Stimulated activated CD4-positive, alpha-beta T cell treated with anti-CD3 and anti-CD28 coated beads, Interleukin-4, amount 100 ng/mL, for 24 hours (primary cell): ENCODE measurements around the gene FADS1.

ENCODE experiments used
- DNase-seq: peaks from one replicate; pipeline ENCODE4 v3.0.0-alpha.2; 2020

The FADS1 gene

DNA sequence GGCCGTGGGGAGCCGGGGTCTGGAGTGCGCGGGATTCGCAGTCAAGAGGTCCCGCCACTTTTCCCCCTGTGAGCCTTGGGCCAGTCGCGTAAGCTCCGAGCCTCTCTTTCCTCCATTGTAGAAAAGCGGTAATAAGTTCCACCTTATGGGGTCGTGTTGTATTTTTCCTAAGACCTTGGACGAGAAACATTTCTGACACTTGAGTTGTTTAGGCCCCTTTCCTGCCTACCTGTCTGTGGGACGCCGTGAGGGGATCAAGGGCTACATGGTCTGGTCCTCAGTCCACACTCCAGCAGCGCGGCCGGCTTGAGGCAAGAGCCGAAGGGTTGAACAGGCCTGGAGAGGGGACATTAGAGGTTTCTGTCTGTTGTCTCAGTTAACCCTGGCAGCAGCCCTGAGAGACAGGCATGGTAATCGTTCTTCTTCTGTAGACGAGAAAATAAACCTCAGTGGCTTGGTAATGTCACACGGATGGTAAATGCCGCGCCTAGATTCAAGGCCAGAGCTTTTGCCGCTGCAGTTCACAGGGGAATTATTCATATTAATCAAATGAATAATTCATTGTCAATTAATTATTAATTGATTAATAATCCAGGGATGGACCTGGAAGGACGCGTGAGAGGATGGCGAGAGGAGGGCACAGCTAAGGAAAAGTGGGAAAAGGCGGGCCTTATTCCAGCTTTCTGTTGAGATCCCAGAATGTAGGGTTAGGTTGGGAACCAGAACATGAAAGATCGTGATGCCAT, 23.5 kb downstream of the FADS1 start:
- DNase-seq = no peak

- DNase-seq = peak; percentile 90
Measured at GRCh38 chr11:61792310-61793082, 24.3 kb downstream of the FADS1 start, which contains the start of the genes FEN1 and TMEM258. TSS of gene FEN1 (plus strand) at chr11:61792911. CDS start at chr11:61795362, 2,451 bp downstream. TSS of gene TMEM258 (minus strand) at chr11:61792599. CDS start at chr11:61792558, 41 bp downstream.

GRCh38 chr11:61791737-61792309, 25.0 kb downstream of the FADS1 start:
- DNase-seq = peak; percentile 45

- DNase-seq = no peak
Measured at GRCh38 chr11:61787928-61788491, 28.8 kb downstream of the FADS1 start.

- no peak for DNase-seq
Measured at GRCh38 chr11:61785837-61786402, 30.9 kb downstream of the FADS1 start.

GRCh38 chr11:61784506-61784805, 32.3 kb downstream of the FADS1 start:
- DNase-seq = no peak

- DNase-seq = no peak
Measured at GRCh38 chr11:61783717-61784505, 32.9 kb downstream of the FADS1 start.

- DNase-seq = no peak
Measured at GRCh38 chr11:61782841-61783240, 34.0 kb downstream of the FADS1 start.

DNA sequence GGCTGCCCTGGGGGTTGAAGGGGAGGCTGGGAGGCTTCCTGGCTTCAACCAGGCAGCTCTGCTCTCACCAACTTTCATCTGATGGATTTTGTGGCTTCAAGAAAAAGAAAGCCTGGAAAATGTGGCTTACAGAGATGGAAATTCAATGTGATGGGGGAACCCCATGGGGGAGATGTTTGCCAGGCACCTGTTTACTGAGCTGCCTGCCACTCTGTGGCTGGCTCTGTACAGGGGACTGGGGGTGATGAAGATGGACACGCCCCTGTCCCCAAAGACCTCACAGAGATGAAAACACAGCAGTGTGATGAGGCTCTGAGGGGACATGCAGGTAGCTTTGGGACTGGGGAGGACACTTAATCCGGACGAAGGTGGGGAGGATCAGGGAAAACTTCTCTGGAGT, 34.5 kb downstream of the FADS1 start:
- no peak for DNase-seq

DNA sequence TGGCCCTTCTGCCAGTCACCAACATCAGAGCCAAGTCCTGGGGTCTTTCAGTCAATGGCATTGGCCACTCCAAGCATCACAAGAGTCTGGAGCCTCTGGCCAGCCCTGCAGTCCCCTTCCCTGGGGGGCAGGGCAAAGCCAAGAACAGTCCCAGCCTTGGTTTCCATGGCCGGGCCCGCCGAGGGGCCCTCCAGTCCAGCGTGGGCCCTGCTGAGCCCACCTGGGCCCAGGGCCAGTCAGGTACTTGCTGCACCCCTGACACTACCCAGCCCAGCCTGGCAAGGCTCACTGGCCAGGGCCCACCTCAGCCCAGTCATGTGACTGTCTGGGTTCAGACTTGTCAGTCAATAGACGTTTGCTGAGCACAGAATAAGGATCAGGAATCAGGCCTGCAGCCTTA, 35.2 kb downstream of the FADS1 start:
- no peak for DNase-seq

DNA sequence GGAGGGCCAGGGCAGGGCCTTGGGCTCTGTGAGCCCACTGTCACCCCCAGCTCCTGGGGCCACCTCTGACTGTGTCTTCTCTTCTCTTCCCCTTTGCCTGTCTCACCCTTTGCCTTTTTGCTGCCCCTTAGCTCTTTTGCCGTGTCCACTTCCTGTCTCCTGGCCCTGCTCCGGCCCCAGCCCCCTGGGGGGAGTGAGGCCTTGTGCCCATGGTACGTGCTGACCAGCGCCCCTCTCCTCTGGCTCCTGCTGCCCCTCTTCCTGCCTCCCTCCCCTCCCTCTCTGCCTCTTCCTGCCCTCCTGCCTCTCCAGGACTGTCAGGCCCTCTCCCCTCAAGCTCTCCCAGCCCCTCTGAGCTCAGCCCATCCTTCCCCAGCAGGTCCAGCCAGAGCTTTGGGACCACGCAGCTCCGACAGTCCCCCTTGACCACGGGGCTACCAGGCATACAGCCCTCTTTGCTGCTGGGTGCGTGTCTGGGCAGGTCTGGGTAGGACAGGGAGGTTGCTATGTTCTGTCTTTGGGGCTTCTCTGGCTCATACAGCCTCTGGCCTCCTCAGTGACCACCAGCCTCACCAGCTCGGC, 36.1 kb downstream of the FADS1 start:
- DNase-seq = no peak

GRCh38 chr11:61779666-61780525, 36.9 kb downstream of the FADS1 start:
- no peak for DNase-seq

DNA sequence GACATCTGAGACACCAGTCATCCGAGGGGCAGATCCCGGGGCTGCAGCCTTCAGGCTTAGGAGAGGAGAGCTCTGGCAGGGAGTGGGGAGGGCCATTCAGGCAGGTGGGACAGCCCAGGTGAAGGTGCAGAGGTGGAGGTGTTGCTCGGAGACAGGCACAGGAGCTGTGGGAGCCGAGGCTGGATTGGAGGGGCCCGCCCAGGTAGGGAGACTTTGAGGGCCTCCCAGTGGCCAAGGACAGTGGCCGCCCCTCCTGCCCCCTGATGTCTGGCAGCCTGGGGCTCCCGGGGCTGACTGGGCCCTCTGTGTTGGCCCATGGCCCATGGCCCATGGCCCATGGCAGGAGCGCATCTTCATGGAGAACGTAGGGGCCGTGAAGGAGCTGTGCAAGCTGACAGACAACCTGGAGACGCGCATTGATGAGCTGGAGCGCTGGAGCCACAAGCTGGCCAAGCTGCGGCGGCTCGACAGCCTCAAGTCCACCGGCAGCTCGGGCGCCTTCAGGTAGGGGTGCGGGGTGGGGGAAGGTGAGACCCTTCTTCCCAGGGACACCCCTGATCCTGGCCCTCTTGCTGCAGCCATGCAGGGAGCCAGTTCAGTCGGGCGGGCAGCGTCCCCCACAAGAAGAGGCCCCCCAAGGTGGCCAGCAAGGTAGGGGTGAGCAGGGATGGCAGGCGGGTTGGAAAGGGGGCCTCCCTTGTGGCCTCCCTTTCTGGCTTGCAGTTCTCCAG, 37.7 kb downstream of the FADS1 start:
- no peak for DNase-seq

GRCh38 chr11:61778357-61778886, 38.4 kb downstream of the FADS1 start:
- DNase-seq = no peak

- DNase-seq = peak; percentile 58
Measured at GRCh38 chr11:61777234-61778090, 39.3 kb downstream of the FADS1 start.

DNA sequence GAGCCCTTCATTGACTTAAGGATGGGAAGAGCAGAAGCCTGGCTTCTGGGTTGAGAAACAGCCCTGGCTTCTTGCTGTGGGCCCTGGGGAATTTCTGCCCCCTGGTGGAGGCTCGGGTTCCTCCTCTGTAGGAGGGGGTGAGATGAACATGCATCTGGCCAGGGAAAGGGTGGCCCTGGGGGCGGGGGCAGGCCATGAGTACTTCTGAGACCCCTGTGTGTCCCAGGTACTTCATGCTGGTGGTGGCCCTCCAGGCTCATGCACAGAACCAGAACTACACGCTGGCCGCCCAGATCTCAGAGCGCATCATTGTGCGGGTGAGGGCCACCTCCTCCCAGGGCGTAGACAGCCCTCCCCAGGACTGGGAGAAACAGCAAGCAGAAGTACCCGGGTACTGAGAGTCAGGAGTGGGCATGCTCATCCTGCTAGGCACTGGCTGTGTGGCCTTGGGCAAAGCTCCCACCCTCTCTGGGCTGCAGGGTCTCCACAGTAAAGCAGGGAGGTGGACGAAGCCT, 40.2 kb downstream of the FADS1 start:
- DNase-seq = peak; percentile 65

DNA sequence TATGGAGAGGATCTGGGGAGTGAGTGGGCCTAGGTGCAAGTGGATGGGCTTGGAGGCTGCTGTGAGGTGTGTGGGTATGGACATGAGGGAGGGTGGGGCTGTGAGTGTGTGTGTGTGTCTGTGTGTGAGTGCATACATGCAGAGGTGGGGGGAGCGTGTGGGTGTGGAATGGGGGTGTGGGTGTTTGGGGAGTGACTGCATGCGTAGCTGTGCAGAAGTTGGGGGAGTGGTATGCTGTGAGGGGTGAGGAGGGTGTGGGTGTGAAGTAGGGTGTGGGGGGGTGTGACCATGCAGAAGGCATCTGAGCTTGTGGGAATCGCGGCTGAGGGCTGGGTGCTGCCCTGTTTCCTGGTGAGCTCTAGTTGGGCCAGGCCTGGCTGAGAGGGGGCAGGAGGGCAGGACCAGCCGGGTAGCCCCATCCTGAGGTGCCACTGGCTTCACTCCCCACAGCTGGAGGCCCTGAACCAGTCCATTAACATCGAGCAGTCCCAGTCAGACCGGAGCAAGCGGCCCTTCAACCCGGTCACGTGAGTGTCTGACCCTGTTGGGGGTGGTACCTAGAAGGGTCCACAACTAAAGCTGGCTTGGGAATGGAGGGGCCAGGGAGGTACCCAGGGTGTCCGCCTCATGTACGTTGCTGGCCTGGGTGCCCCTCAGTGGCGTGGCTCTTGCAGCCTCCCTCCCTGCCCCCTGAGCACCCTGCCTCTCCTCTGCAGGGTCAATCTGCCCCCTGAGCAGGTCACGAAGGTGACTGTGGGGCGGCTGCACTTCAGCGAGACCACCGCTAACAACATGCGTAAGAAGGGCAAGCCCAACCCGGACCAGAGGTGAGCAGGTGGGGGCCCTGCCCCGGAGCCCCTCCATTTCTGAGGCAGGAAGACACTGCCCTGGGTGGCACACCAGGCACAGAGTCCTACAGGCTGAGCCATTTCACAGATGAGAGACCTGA, 40.9 kb downstream of the FADS1 start:
- DNase-seq = no peak

- no peak for DNase-seq
Measured at GRCh38 chr11:61775106-61775505, 41.7 kb downstream of the FADS1 start.
